ENCODE results near the gene TRIM26.
"Not testable (repeated sequence)": the region's sequence is repeated elsewhere in the genome, so short reads cannot be mapped to it uniquely, and the experiment has no call there.

The TRIM26 gene

DNA sequence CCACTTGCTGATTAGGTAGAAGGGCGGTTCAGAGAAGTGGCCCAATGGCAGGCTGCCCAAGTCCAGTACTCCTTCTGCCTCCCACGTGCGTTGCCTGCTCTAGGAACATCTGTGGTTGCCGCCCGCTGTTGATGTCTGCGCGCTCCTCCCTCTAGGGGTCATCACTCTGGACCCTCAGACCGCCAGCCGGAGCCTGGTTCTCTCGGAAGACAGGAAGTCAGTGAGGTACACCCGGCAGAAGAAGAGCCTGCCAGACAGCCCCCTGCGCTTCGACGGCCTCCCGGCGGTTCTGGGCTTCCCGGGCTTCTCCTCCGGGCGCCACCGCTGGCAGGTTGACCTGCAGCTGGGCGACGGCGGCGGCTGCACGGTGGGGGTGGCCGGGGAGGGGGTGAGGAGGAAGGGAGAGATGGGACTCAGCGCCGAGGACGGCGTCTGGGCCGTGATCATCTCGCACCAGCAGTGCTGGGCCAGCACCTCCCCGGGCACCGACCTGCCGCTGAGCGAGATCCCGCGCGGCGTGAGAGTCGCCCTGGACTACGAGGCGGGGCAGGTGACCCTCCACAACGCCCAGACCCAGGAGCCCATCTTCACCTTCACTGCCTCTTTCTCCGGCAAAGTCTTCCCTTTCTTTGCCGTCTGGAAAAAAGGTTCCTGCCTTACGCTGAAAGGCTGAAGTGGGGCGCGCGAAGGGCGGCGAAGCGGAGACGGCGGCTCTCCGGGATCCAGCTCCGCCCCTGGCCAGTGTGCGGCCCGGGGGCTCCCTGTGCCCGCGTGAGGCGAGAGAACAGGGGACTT, 41.3 kb downstream of the TRIM26 start:
- DNase-seq (ENCODE audit: low read depth), result no peak
- TF ChIP-seq, protein P1, sequence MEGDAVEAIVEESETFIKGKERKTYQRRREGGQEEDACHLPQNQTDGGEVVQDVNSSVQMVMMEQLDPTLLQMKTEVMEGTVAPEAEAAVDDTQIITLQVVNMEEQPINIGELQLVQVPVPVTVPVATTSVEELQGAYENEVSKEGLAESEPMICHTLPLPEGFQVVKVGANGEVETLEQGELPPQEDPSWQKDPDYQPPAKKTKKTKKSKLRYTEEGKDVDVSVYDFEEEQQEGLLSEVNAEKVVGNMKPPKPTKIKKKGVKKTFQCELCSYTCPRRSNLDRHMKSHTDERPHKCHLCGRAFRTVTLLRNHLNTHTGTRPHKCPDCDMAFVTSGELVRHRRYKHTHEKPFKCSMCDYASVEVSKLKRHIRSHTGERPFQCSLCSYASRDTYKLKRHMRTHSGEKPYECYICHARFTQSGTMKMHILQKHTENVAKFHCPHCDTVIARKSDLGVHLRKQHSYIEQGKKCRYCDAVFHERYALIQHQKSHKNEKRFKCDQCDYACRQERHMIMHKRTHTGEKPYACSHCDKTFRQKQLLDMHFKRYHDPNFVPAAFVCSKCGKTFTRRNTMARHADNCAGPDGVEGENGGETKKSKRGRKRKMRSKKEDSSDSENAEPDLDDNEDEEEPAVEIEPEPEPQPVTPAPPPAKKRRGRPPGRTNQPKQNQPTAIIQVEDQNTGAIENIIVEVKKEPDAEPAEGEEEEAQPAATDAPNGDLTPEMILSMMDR (IDR thresholded peaks at IDR 0.05; ENCODE audit: low read length, missing control alignments), result no peak
- H3K4me3 ChIP-seq (replicated peaks; ENCODE audit: low read depth, low read length), result no peak overlapping the region

DNA sequence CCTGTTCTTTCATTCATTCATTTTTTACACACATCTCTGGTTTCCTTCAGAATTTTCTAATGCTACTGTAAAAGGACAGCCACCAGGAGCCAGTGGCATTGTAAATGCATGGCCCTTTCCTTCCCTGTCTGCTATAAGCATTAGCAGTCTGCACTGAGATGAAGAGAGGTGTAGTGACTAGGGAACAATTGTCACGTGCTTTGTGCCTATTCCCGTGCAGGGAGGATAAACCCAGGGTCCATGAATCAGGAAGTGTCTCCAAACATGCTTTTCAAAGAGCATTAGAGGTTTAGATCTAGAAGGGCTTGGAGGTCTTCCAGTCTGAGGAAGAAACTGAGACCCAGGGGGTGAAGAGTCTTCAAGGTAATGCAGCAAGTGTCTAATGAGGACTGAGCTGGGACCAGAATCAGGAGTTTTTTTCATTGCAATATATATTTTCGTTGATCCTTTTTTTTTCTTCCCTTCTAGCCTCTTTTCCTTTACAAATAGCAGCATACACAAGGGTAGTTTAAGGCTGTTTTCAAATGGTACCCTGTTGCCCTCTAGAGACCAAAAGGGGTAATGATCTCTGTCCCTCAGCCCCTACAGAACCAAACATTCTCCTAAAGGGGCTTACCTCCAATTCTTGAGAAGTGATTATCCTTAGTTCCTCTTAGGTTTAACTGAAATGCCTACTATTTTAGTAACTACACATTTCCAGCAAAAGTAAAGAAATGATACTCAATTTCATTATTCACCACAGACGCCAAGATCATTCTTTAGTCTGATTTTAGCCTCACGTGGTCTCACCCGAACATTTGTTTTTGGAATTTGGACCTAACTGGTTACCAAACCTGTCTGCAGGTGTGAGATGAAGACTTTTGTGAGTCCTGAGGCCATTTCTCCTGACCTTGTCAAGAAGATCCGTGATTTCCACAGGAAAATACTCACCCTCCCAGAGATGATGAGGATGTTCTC, 43.3 kb downstream of the TRIM26 start:
- no peak overlapping the region for H3K4me3 ChIP-seq (replicated peaks; ENCODE audit: low read depth, low read length)
- TF ChIP-seq, protein P1 (IDR thresholded peaks at IDR 0.05; ENCODE audit: low read length, missing control alignments), result peak; percentile 94
- peak; percentile 78 for DNase-seq (ENCODE audit: low read depth)

DNA sequence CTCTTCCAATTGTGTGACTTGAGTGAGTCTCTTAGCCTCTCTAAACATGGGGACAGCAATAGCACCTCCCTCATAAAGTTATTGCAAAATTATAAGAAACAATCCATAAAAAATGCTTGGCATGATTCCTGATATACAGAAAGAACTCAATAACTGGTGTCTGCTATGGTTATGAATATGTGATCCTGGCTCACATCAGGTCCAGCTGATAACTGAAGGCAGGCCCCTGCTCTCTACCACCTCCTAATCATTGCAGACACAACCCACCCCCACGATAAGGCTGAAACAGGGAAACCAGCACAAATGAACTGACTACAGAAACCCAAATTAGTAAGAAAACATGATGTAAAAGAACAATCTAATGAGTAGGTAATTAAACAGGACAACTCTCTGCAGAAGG, 44.5 kb downstream of the TRIM26 start:
- no peak overlapping the region for H3K4me3 ChIP-seq (replicated peaks; ENCODE audit: low read depth, low read length)
- no peak for DNase-seq (ENCODE audit: low read depth)
- TF ChIP-seq, protein P1 (IDR thresholded peaks at IDR 0.05; ENCODE audit: low read length, missing control alignments), result no peak

DNA sequence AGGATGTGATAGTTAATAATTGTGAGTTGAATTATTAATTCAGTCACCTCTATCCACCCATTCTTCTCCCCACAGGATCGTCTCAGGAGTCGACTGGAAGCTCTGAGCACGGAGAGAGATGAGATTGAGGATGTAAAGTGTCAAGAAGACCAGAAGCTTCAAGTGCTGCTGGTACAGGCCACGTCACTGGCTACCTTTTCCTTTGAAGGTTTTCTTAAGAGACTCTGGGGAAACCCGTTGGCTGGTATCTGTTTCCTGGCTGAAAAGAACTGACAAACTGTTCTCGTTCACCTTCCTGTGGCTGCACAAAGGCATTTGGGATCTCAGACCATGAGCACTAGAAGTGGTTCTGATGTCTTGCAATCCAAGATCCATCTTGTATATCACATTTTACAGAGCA, 46.1 kb downstream of the TRIM26 start:
- H3K4me3 ChIP-seq (replicated peaks; ENCODE audit: low read depth, low read length), result no peak overlapping the region
- DNase-seq (ENCODE audit: low read depth), result no peak
- TF ChIP-seq, protein P1 (IDR thresholded peaks at IDR 0.05; ENCODE audit: low read length, missing control alignments), result no peak

DNA sequence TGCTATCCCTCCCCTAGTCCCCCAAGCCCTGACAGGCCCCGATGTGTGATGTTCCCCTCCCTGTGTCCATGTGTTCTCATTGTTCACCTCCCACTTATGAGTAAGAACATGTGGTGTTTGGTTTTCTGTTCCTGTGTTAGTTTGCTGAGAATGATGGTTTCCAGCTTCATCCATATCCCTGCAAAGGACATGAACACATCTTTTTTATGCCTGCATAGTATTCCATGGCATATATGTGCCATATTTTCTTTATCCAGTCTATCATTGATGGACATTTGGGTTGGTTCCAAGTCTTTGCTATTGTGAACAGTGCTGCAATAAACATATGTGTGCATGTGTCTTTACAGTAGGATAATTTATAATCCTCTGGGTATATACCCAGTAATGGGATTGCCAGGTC, 48.0 kb downstream of the TRIM26 start:
- not testable (repeated sequence) for H3K4me3 ChIP-seq (replicated peaks; ENCODE audit: low read depth, low read length); DNase-seq (ENCODE audit: low read depth)

DNA sequence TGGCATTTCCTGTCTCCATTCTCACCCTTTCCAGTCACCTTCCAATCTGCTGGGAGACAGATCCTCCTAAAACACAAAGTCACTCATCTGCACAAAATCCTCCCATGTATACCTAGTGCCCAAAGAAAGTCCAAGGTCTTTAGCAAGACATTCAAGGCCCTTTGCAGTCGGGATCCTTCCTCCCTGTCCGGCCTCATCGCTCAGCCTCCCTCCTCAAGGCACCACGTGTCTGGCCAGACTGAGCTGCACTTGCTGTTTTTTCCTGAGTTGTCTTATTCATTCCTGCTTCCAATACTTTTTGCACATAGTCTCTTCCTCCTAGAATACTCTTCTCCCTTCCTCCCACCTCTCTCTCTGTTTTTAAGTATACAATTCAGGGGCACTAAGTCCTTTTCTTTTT, 48.5 kb downstream of the TRIM26 start:
- no peak for DNase-seq (ENCODE audit: low read depth)
- TF ChIP-seq, protein P1 (IDR thresholded peaks at IDR 0.05; ENCODE audit: low read length, missing control alignments), result no peak
- H3K4me3 ChIP-seq (replicated peaks; ENCODE audit: low read depth, low read length), result no peak overlapping the region

DNA sequence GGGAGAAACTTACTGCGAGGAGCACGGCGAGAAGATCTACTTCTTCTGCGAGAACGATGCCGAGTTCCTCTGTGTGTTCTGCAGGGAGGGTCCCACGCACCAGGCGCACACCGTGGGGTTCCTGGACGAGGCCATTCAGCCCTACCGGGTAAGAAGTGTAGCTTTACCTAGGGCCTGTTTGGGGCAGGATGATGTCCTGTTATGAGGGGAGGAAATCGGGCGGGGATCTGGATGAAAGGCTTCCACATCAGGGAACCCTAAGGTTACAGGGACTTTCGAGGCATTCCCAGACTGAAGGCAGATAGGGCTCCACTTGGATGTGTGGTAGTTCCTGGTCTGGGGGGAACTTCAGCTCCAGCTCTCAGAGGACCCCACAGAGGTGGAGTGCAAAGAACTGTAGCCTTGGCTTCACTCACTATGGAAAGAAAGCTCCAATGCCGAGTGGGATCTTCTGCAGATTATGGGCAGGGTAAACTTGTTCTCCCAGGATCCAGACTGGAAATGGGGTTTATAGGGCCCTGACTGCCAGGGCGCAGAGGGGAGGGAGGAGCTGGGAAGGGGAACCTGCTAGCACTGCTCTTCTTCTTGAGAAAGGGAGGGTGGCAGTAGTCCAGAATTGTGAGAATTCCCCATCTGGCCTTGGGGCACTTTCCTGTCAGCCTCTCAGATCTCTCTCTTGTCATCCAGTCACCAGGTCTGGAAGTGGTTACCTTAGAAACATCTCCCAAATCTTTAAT, 49.1 kb downstream of the TRIM26 start:
- no peak overlapping the region for H3K4me3 ChIP-seq (replicated peaks; ENCODE audit: low read depth, low read length)
- TF ChIP-seq, protein P1 (IDR thresholded peaks at IDR 0.05; ENCODE audit: low read length, missing control alignments), result no peak
- DNase-seq (ENCODE audit: low read depth), result no peak
